CD4-positive, alpha-beta T cell (primary cell): ENCODE results near the gene NNT. TPM values are rescaled to one million over a fixed set of nuclear protein-coding genes. Genes with fewer than 3 reads are reported as not detected.
"Not testable (repeated sequence)": the region's sequence is repeated elsewhere in the genome, so short reads cannot be mapped to it uniquely, and the experiment has no call there.

ENCODE experiments used
- ATAC-seq: fragments of 200-7000 bp; cut with Tn5 transposase; one replicate; pipeline ENCODE4 v1.10.0; 2022; ENCODE audit warnings: mild to moderate bottlenecking; ENCODE audit not compliant: poor library complexity
- CTCF ChIA-PET: fragments of 350-600 bp; sonication (Branson Sonifier 250); formaldehyde crosslinking; loops from one replicate; lab custom pipeline; 2021; ENCODE audit warnings: antibody characterized with exemption, inconsistent platforms; lab: Charles Lee
- POLR2A ChIA-PET: fragments of 350-600 bp; sonication (Branson Sonifier 250); formaldehyde crosslinking; loops from one replicate; lab custom pipeline; 2021; ENCODE audit warnings: antibody characterized with exemption, inconsistent platforms; lab: Charles Lee
- DNase-seq, 14 experiments: peaks; one replicate each; pipeline ENCODE4 v3.0.0-alpha.2; 2013 to 2020; ENCODE audit warnings: mixed read lengths in 2 of 14
- H3K27ac ChIP-seq, 2 donors: one replicate each; pipeline versions ENCODE4 v1.5.1 to v1.7.0; 2013; ENCODE audit warnings: low read length in 2 of 2, low read depth in 1 of 2, mild to moderate bottlenecking in 1 of 2
- H3K27me3 ChIP-seq, 2 experiments: 1 replicate in 1 of 2; 2 replicates in 1 of 2; pipeline versions ENCODE4 v1.6.1 to v1.7.0; 2013; ENCODE audit warnings: low read length in 2 of 2, control low read depth in 1 of 2, mild to moderate bottlenecking in 1 of 2, moderate library complexity in 1 of 2; ENCODE audit not compliant: insufficient read depth in 2 of 2, control insufficient read depth in 1 of 2
- H3K36me3 ChIP-seq: one replicate; pipeline ENCODE4 v1.6.1; 2013; ENCODE audit warnings: low read length, control low read depth; ENCODE audit not compliant: insufficient read depth
- H3K4me1 ChIP-seq: one replicate; pipeline ENCODE4 v1.6.1; 2013; ENCODE audit warnings: low read length, control low read depth; ENCODE audit not compliant: insufficient read depth
- H3K4me3 ChIP-seq: one replicate; pipeline ENCODE4 v1.5.1; 2013; ENCODE audit warnings: mild to moderate bottlenecking, low read length, moderate library complexity
- H3K9me3 ChIP-seq, 2 experiments: 1 replicate in 1 of 2; 2 replicates in 1 of 2; pipeline versions ENCODE4 v1.6.1 to v1.7.0; 2013; ENCODE audit warnings: low read length in 2 of 2, mild to moderate bottlenecking in 2 of 2, control low read depth in 1 of 2, moderate library complexity in 1 of 2; ENCODE audit not compliant: control insufficient read depth in 1 of 2, insufficient read depth in 1 of 2
- H3K27ac Mint-ChIP-seq: one replicate; pipeline ENCODE4 v1.8.0; 2020; ENCODE audit warnings: mixed read lengths
- H3K27me3 Mint-ChIP-seq: one replicate; pipeline ENCODE4 v1.8.0; 2021; ENCODE audit warnings: mixed read lengths
- H3K36me3 Mint-ChIP-seq: one replicate; pipeline ENCODE4 v1.8.0; 2021; ENCODE audit warnings: low read depth, mixed read lengths
- H3K4me1 Mint-ChIP-seq: one replicate; pipeline ENCODE4 v1.8.0; 2021; ENCODE audit warnings: low read depth, mixed read lengths
- H3K4me3 Mint-ChIP-seq: one replicate; pipeline ENCODE4 v1.8.0; 2020; ENCODE audit warnings: mild to moderate bottlenecking, mixed read lengths
- H3K9me3 Mint-ChIP-seq: one replicate; pipeline ENCODE4 v1.8.0; 2020; ENCODE audit warnings: mixed read lengths
- intact Hi-C, 2 experiments: fragments of 100-400 bp; cut with DNase I in 1 of 2; cut with micrococcal nuclease in 1 of 2; formaldehyde crosslinking; loops; one replicate each; pipeline versions ENCODE4 v1.15.1 to v1.9.0; 2023 to 2025; cut with DNase I, micrococcal nuclease
- total RNA-seq, 174 experiments: library from RNA in 2 of 174; stranded (reverse) in 2 of 174; gene quantifications; one replicate each; pipeline ENCODE4 v1.2.3 and lab custom pipeline; 2021 to 2026
- TF ChIP-seq, protein P1 (sequence below): fragments of 200-600 bp; IDR thresholded peaks from one replicate; pipeline ENCODE4 v1.8.0; 2022; ENCODE audit warnings: antibody characterized with exemption, mild to moderate bottlenecking

NNT gene
- total RNA-seq, 2 experiments from 2014 or later: 22.3 to 23.5 TPM

- POLR2A ChIA-PET: no interaction called here
- intact Hi-C loops: loop anchor here in 1 of 2 experiments (5.0 kb wide), 1 partner anchor 1046 kb away; no protein-coding TSS in a partner anchor
- no peak for ATAC-seq
Observed at GRCh38 chr5:43731573-43731972, 128.6 kb downstream of the NNT start.

DNA sequence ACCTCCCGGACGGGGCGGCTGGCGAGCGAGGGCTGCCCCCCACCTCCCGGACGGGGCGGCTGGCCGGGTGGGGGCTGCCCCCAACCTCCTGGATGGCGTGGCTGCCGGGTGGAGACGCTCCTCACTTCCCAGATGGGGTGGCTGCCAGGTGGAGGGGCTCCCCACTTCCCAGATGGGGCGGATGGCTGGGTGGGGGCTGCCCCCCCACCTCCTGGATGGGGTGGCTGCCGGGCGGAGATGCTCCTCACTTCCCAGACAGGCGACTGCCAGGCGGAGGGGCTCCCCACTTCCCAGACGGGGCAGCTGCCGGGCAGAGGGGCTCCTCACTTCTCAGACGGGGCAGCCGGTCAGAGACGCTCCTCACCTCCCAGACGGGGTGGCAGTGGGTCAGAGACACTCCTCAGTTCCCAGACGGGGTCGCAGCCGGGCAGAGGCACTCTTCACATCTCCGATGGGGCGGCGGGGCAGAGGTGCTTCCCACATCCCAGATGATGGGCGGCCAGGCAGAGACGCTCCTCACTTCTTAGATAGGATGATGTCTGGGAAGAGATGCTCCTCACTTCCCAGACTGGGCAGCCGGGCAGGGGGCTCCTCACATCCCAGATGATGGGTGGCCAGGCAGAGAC lies 143.1 kb downstream of the NNT start:
- ATAC-seq, DNase-seq, H3K4me3 ChIP-seq, H3K4me1 ChIP-seq, intact Hi-C loops, H3K27me3 Mint-ChIP-seq, H3K27me3 ChIP-seq, POLR2A ChIA-PET, H3K36me3 ChIP-seq, H3K27ac ChIP-seq, H3K9me3 Mint-ChIP-seq, H3K4me3 Mint-ChIP-seq, H3K27ac Mint-ChIP-seq, H3K4me1 Mint-ChIP-seq, CTCF ChIA-PET, H3K36me3 Mint-ChIP-seq: not testable (repeated sequence)
- H3K9me3 ChIP-seq: peaks cover 0 to 23% of the 10 kb centered on the region in 2 experiments

More at GRCh38 chr5:43731573-43731972, 128.6 kb downstream of the NNT start:
- no peaks in the 10 kb centered on the region for H3K4me1 Mint-ChIP-seq
- TF ChIP-seq, protein P1, sequence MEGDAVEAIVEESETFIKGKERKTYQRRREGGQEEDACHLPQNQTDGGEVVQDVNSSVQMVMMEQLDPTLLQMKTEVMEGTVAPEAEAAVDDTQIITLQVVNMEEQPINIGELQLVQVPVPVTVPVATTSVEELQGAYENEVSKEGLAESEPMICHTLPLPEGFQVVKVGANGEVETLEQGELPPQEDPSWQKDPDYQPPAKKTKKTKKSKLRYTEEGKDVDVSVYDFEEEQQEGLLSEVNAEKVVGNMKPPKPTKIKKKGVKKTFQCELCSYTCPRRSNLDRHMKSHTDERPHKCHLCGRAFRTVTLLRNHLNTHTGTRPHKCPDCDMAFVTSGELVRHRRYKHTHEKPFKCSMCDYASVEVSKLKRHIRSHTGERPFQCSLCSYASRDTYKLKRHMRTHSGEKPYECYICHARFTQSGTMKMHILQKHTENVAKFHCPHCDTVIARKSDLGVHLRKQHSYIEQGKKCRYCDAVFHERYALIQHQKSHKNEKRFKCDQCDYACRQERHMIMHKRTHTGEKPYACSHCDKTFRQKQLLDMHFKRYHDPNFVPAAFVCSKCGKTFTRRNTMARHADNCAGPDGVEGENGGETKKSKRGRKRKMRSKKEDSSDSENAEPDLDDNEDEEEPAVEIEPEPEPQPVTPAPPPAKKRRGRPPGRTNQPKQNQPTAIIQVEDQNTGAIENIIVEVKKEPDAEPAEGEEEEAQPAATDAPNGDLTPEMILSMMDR: no peak
- no peak overlapping the region for H3K27ac ChIP-seq
- no peaks in the 10 kb centered on the region for H3K36me3 ChIP-seq
- H3K4me3 Mint-ChIP-seq: no peak overlapping the region
- CTCF ChIA-PET: no interaction called here
- no peaks in the 10 kb centered on the region for H3K27me3 Mint-ChIP-seq
- DNase-seq: no peak
- no peaks in the 10 kb centered on the region for H3K9me3 Mint-ChIP-seq
- no peaks in the 10 kb centered on the region for H3K27me3 ChIP-seq
- H3K9me3 ChIP-seq: no peaks in the 10 kb centered on the region
- no peak overlapping the region for H3K4me3 ChIP-seq
- no peaks in the 10 kb centered on the region for H3K4me1 ChIP-seq
- H3K27ac Mint-ChIP-seq: no peak overlapping the region
- no peaks in the 10 kb centered on the region for H3K36me3 Mint-ChIP-seq

DNA sequence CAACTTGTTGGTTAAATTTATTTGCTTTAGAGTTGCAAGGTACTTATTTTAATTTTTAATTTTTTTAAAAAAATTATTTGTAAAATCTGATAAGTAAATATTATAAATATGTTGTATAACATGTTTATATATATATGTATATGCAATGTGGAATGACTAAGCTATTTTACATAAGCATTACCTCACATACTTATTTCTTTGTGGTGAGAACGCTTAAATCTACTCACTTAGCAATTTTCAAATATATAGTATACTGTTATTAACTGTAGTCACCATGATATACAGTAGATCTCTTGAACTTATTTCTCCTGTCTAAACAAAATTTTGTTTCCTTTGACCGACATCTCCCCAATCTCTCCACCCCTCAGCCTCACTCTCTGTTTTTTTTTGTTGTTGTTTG lies 147.8 kb downstream of the NNT start:
- Histone ChIP-seq H3K9me3 (peaks cover 0 to 19% of the 10 kb centered on the region in 2 experiments), H3K36me3 (no peaks in the 10 kb centered on the region), H3K4me1 (no peaks in the 10 kb centered on the region), H3K27ac (no peak overlapping the region), H3K4me3 (no peak overlapping the region), H3K27me3 (no peaks in the 10 kb centered on the region)
- no peaks in the 10 kb centered on the region for H3K4me1 Mint-ChIP-seq
- DNase-seq (no peak), ATAC-seq (no peak)
- peaks cover 6% of the 10 kb centered on the region for H3K27me3 Mint-ChIP-seq
- no peak overlapping the region for H3K27ac Mint-ChIP-seq
- CTCF ChIA-PET: no interaction called here
- TF ChIP-seq, protein P1: no peak
- intact Hi-C loops: no loop called here
- H3K4me3 Mint-ChIP-seq: no peak overlapping the region
- POLR2A ChIA-PET: no interaction called here
- no peaks in the 10 kb centered on the region for H3K36me3 Mint-ChIP-seq
- H3K9me3 Mint-ChIP-seq: peaks cover 4% of the 10 kb centered on the region

GRCh38 chr5:43753069-43753468 lies 150.1 kb downstream of the NNT start:
- no peak overlapping the region for H3K4me3 Mint-ChIP-seq
- no peaks in the 10 kb centered on the region for H3K4me1 Mint-ChIP-seq
- no peak overlapping the region for H3K27ac Mint-ChIP-seq
- TF ChIP-seq, protein P1: no peak
- Histone ChIP-seq H3K27ac (no peak overlapping the region), H3K4me1 (no peaks in the 10 kb centered on the region), H3K27me3 (no peaks in the 10 kb centered on the region), H3K9me3 (peaks cover 3 to 7% of the 10 kb centered on the region in 2 experiments), H3K4me3 (no peak overlapping the region), H3K36me3 (no peaks in the 10 kb centered on the region)
- ChIA-PET CTCF (no interaction called here), POLR2A (no interaction called here)
- intact Hi-C loops: no loop called here
- no peak for DNase-seq
- H3K27me3 Mint-ChIP-seq: peaks cover 6% of the 10 kb centered on the region
- peaks cover 10% of the 10 kb centered on the region for H3K9me3 Mint-ChIP-seq
- H3K36me3 Mint-ChIP-seq: no peaks in the 10 kb centered on the region
- no peak for ATAC-seq
